DND-41 (cell line): ENCODE measurements around the gene PLXNC1.

Experiments
- ATAC-seq: fragments of 200-7000 bp; cut with Tn5 transposase; 3 replicates; pipeline ENCODE4 v1.9.1; 2021; ENCODE audit warnings: low read depth; ENCODE audit not compliant: insufficient read depth
- DNase-seq: peaks from one replicate; pipeline ENCODE4 v3.0.0-alpha.2; 2020
- H2AFZ ChIP-seq: 2 replicates; pipeline ENCODE4 v1.6.0; 2012; ENCODE audit warnings: low read depth, low read length
- H3K27ac ChIP-seq: 2 replicates; pipeline ENCODE4 v1.5.1; 2012; ENCODE audit warnings: low read length, inconsistent platforms
- H3K27me3 ChIP-seq: fragments of 200-600 bp; sonication (generic); 2 replicates; pipeline ENCODE4 v1.6.0; 2012; ENCODE audit warnings: low read length, mild to moderate bottlenecking, inconsistent platforms; ENCODE audit not compliant: insufficient read depth, poor library complexity
- H3K36me3 ChIP-seq: 2 replicates; pipeline ENCODE4 v1.5.1; 2012; ENCODE audit warnings: low read length, inconsistent platforms; ENCODE audit not compliant: insufficient read depth
- H3K4me1 ChIP-seq: 2 replicates; pipeline ENCODE4 v1.5.1; 2012; ENCODE audit warnings: mild to moderate bottlenecking, low read length; ENCODE audit not compliant: insufficient read depth
- H3K4me2 ChIP-seq: 2 replicates; pipeline ENCODE4 v1.6.0; 2012; ENCODE audit warnings: mild to moderate bottlenecking, moderate library complexity, low read length, inconsistent platforms; ENCODE audit not compliant: insufficient read depth
- H3K4me3 ChIP-seq, 2 experiments: fragments of 200-600 bp in 1 of 2; shearing (Covaris generic) in 1 of 2; 2 replicates each; pipeline ENCODE4 v1.5.1; 2012 to 2016; ENCODE audit warnings: inconsistent platforms in 2 of 2, low read length in 2 of 2, mild to moderate bottlenecking in 2 of 2, low read depth in 1 of 2, moderate library complexity in 1 of 2
- H3K79me2 ChIP-seq: 2 replicates; pipeline ENCODE4 v1.6.0; 2012; ENCODE audit warnings: low read length, inconsistent platforms; ENCODE audit not compliant: insufficient read depth
- H3K9ac ChIP-seq: 2 replicates; pipeline ENCODE4 v1.6.0; 2012; ENCODE audit warnings: low read depth, mild to moderate bottlenecking, inconsistent platforms, low read length, moderate library complexity
- H3K9me3 ChIP-seq: 2 replicates; pipeline ENCODE4 v1.5.1; 2012; ENCODE audit warnings: low read length, moderate library complexity, mild to moderate bottlenecking, inconsistent platforms; ENCODE audit not compliant: insufficient read depth, severe bottlenecking
- H4K20me1 ChIP-seq: 2 replicates; pipeline ENCODE4 v1.6.0; 2012; ENCODE audit warnings: low read length; ENCODE audit not compliant: insufficient read depth
- CTCF ChIP-seq: IDR thresholded peaks from 2 replicates; pipeline ENCODE4 v1.5.1; 2012; ENCODE audit warnings: borderline replicate concordance, low read length, moderate library complexity, mild to moderate bottlenecking; ENCODE audit not compliant: poor library complexity, severe bottlenecking; ENCODE audit errors: extremely low read depth
- EZH2 ChIP-seq: IDR thresholded peaks from 3 replicates; pipeline ENCODE4 v1.6.1; 2012; ENCODE audit warnings: borderline replicate concordance, low read depth, mild to moderate bottlenecking, moderate library complexity, low read length, inconsistent platforms; ENCODE audit not compliant: severe bottlenecking

Gene PLXNC1

GRCh38 chr12:94277426-94278000 lies 129.1 kb downstream of the PLXNC1 start:
- TF ChIP-seq CTCF = no peak
- TF ChIP-seq EZH2 = no peak
- Histone ChIP-seq H4K20me1 (no peaks in the 10 kb centered on the region), H3K79me2 (no peaks in the 10 kb centered on the region), H3K9ac (no peak overlapping the region), H3K4me2 (no peak overlapping the region), H3K27me3 (no peaks in the 10 kb centered on the region), H3K27ac (no peak overlapping the region), H2AFZ (no peak overlapping the region), H3K9me3 (no peaks in the 10 kb centered on the region), H3K4me3 (no peak overlapping the region), H3K4me1 (no peaks in the 10 kb centered on the region), H3K36me3 (0 out of 2 replicates have a peak, but pooled peaks cover 7% of the 10 kb centered on the region)
- DNase-seq (no peak), ATAC-seq (no peak; the same call in 2 of the 3 replicates)

GRCh38 chr12:94280063-94280462 lies 131.7 kb downstream of the PLXNC1 start:
- Histone ChIP-seq H3K4me2 (no peak overlapping the region), H3K79me2 (no peaks in the 10 kb centered on the region), H3K9ac (no peak overlapping the region), H4K20me1 (no peaks in the 10 kb centered on the region), H2AFZ (no peak overlapping the region), H3K4me1 (no peaks in the 10 kb centered on the region), H3K4me3 (no peak overlapping the region), H3K27ac (no peak overlapping the region), H3K9me3 (no peaks in the 10 kb centered on the region), H3K36me3 (0 out of 2 replicates have a peak, but pooled peaks cover 3% of the 10 kb centered on the region), H3K27me3 (no peaks in the 10 kb centered on the region)
- ATAC-seq (no peak), DNase-seq (no peak)
- TF ChIP-seq EZH2 (no peak), CTCF (no peak)

- Histone ChIP-seq H3K9ac (no peak overlapping the region), H4K20me1 (no peaks in the 10 kb centered on the region), H3K4me3 (no peak overlapping the region), H2AFZ (no peak overlapping the region), H3K27me3 (no peaks in the 10 kb centered on the region), H3K4me2 (no peak overlapping the region), H3K9me3 (no peaks in the 10 kb centered on the region), H3K36me3 (0 out of 2 replicates have a peak, but pooled peaks cover 3% of the 10 kb centered on the region), H3K4me1 (no peaks in the 10 kb centered on the region), H3K27ac (no peak overlapping the region), H3K79me2 (no peaks in the 10 kb centered on the region)
- no peak for ATAC-seq
- DNase-seq = no peak
- TF ChIP-seq EZH2 (no peak), CTCF (no peak)
Measured at GRCh38 chr12:94282675-94283074, 134.3 kb downstream of the PLXNC1 start.

GRCh38 chr12:94284046-94284445 lies 135.7 kb downstream of the PLXNC1 start:
- Histone ChIP-seq H2AFZ (no peak overlapping the region), H4K20me1 (no peaks in the 10 kb centered on the region), H3K9me3 (no peaks in the 10 kb centered on the region), H3K4me2 (no peak overlapping the region), H3K9ac (no peak overlapping the region), H3K36me3 (0 out of 2 replicates have a peak, but pooled peaks cover 6% of the 10 kb centered on the region), H3K27me3 (no peaks in the 10 kb centered on the region), H3K27ac (no peak overlapping the region), H3K4me1 (no peaks in the 10 kb centered on the region), H3K4me3 (no peak overlapping the region), H3K79me2 (no peaks in the 10 kb centered on the region)
- DNase-seq (no peak), ATAC-seq (no peak)
- TF ChIP-seq EZH2 (no peak), CTCF (no peak)
